CD4-positive, CD25-positive, alpha-beta regulatory T cell (primary cell): Measurements from ENCODE around the gene NPFFR1. TPM values are rescaled to one million over a fixed set of nuclear protein-coding genes. Genes with fewer than 3 reads are reported as not detected.

Source experiments
- ATAC-seq, 2 donors: fragments of 150-1000 bp; cut with Tn5 transposase; one replicate each; pipeline ENCODE4 v1.10.0; 2021; ENCODE audit warnings: low read depth in 2 of 2, moderate number of reproducible peaks in 2 of 2, moderate library complexity in 1 of 2
- DNase-seq, 3 donors: peaks; one replicate each; pipeline versions ENCODE4 v3.0.0 to v3.0.0-alpha.2; 2012 to 2022; ENCODE audit warnings: mixed read lengths in 1 of 3
- H3K27ac ChIP-seq: one replicate; pipeline ENCODE4 v1.7.0; 2013; ENCODE audit warnings: mild to moderate bottlenecking, low read length; ENCODE audit not compliant: insufficient read depth, poor library complexity, severe bottlenecking
- H3K27me3 ChIP-seq: one replicate; pipeline ENCODE4 v1.7.0; 2013; ENCODE audit warnings: low read length; ENCODE audit not compliant: control insufficient read depth, insufficient read depth
- H3K36me3 ChIP-seq: one replicate; pipeline ENCODE4 v1.7.0; 2013; ENCODE audit warnings: mild to moderate bottlenecking, low read length, moderate library complexity; ENCODE audit not compliant: control insufficient read depth, insufficient read depth
- H3K4me1 ChIP-seq: 2 replicates; pipeline ENCODE4 v1.7.0; 2013; ENCODE audit warnings: mild to moderate bottlenecking, low read length; ENCODE audit not compliant: insufficient read depth, control insufficient read depth, poor library complexity, severe bottlenecking
- H3K4me3 ChIP-seq: one replicate; pipeline ENCODE4 v1.7.0; 2013; ENCODE audit warnings: low read depth, mild to moderate bottlenecking, low read length, moderate library complexity
- H3K9me3 ChIP-seq, 2 experiments: 1 replicate in 1 of 2; 2 replicates in 1 of 2; pipeline ENCODE4 v1.7.0; 2013; ENCODE audit warnings: low read length in 2 of 2, mild to moderate bottlenecking in 1 of 2, moderate library complexity in 1 of 2; ENCODE audit not compliant: control insufficient read depth in 2 of 2
- H3K27ac Mint-ChIP-seq, 3 donors: one replicate each; pipeline ENCODE4 v1.8.0; 2020 to 2022; ENCODE audit warnings: mild to moderate bottlenecking in 3 of 3, mixed read lengths in 3 of 3, moderate library complexity in 2 of 3
- H3K27me3 Mint-ChIP-seq: one replicate; pipeline ENCODE4 v1.8.0; 2022; ENCODE audit warnings: mild to moderate bottlenecking, mixed read lengths
- H3K36me3 Mint-ChIP-seq: one replicate; pipeline ENCODE4 v1.8.0; 2020; ENCODE audit warnings: mixed read lengths
- H3K4me1 Mint-ChIP-seq, 4 donors: one replicate each; pipeline ENCODE4 v1.8.0; 2020 to 2022; ENCODE audit warnings: mixed read lengths in 4 of 4, mild to moderate bottlenecking in 1 of 4
- H3K4me3 Mint-ChIP-seq, 4 donors: one replicate each; pipeline ENCODE4 v1.8.0; 2020 to 2022; ENCODE audit warnings: mild to moderate bottlenecking in 4 of 4, mixed read lengths in 4 of 4, moderate library complexity in 3 of 4
- H3K9me3 Mint-ChIP-seq, 7 donors: one replicate each; pipeline ENCODE4 v1.8.0; 2020 to 2022; ENCODE audit warnings: mixed read lengths in 7 of 7, mild to moderate bottlenecking in 3 of 7, moderate library complexity in 2 of 7
- polyA plus RNA-seq, 4 donors: library from polyadenylated mRNA; unstranded; fragments of 300-500 nt; fragmentation: Illumina TruSeq; gene quantifications; one replicate each; pipeline ENCODE4 v1.2.3, GENCODE V29; 2021
- total RNA-seq: library from RNA; stranded (reverse); gene quantifications from one replicate; pipeline ENCODE4 v1.2.3, GENCODE V29; 2022

The NPFFR1 gene
- total and polyA plus RNA-seq, 5 donors from 2014 or later, result not detected

DNA sequence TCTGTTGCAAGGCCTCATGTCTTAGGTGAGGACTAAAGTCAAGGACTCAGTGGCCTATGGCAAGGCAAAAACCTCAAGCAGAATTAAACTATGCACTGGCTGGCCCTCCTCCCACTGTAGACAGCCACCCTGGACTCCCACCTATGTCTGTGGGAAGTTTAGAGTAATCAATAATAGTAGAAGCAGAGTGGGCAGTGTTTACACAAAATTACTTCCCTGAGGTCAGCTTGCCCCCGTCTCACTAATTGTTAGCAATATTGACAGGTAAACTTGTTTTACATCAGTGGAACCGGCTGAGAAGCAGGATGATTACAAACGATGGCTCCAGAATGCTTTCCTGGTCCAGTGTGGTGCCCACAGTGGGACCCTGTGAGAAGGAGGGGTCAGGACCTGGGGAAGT is 27.9 kb upstream of the NPFFR1 start:
- H3K4me1 Mint-ChIP-seq, result no peaks in the 10 kb centered on the region
- H3K4me3 ChIP-seq, result no peak overlapping the region

DNA sequence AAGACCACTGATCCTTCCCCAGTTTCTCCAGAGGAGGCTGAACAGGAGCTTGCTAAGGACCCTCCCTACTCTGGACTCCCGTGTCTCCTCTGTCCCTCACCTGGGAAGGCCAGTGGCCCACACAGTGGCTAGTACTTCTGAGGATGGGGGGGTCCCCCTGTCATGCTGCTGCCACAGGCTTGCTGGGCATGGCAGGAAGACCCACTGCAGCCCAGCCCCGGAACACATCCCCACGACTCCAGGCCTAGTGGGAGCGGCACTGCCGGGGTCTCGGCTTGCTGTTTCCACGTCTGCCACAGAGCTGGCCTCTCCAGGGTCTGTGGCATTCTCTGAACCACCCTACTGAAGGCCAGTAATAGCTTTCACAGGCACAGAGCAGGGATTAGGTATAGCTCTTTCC is 25.9 kb upstream of the NPFFR1 start:
- H3K36me3 Mint-ChIP-seq, result no peaks in the 10 kb centered on the region
- H3K27ac ChIP-seq, result no peak overlapping the region

More for the DNA sequence above, 27.9 kb upstream of the NPFFR1 start:
- H3K9me3 Mint-ChIP-seq, result peaks cover 0 to 3% (median 0%) of the 10 kb centered on the region in 7 donors
- H3K9me3 ChIP-seq, result no peaks in the 10 kb centered on the region
- H3K27me3 ChIP-seq, result no peaks in the 10 kb centered on the region
- ATAC-seq, result no peak
- H3K4me1 ChIP-seq, result no peaks in the 10 kb centered on the region
- H3K36me3 Mint-ChIP-seq, result no peaks in the 10 kb centered on the region
- no peak overlapping the region for H3K27ac ChIP-seq
- no peaks in the 10 kb centered on the region for H3K27me3 Mint-ChIP-seq
- no peak for DNase-seq
- H3K27ac Mint-ChIP-seq, result no peak overlapping the region
- no peak overlapping the region for H3K4me3 Mint-ChIP-seq
- no peaks in the 10 kb centered on the region for H3K36me3 ChIP-seq

DNA sequence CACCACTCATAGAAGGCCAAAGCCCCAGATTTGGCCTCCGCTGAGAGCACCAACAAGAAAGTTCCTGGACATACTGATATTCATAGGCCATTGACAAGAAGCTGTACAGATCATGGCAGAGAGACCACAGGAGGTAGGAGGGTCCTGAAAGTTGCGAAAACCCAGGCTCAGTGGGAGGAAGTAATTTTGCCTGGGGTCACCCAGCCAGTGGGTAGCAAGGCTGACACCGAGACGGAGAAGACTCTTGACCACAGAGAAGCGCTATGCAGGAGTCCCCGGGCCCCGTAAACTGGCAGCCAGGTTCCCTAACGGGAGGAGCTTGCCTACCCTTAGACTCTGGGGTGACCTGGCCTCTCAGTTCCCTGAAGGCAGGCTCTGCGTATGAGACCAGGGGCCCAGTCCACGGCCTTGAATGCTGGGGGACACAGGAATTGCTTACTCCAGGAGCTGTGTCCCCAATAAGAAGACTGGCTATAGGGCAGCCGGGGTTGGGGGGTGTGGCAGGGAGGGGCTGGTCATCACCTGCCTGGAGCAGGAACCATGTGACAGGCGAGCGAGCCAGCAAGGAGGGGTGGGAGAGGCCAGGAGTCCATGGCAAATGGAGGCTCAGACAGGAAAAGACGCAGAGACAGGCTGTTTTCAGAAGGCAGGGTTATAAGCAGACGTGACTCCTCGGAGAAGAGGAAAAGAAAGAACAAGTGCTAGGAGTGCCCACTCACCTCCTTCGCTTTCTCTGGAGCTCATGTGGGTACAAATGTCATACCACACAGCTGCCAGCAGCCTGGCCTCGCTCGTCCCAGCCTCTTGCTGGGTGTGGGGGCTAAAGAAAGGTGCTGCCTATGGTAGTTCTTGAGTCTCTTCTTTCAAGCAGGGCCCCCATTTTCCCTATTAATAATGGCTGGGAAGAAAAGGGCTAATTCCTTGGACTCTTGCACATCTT is 24.6 kb upstream of the NPFFR1 start:
- ATAC-seq, result no peak

More for the DNA sequence above, 25.9 kb upstream of the NPFFR1 start:
- Histone ChIP-seq H3K9me3 (no peaks in the 10 kb centered on the region), H3K36me3 (no peaks in the 10 kb centered on the region), H3K27me3 (no peaks in the 10 kb centered on the region), H3K4me3 (no peak overlapping the region), H3K4me1 (no peaks in the 10 kb centered on the region)
- Mint-ChIP-seq H3K9me3 (peaks cover 0 to 3% (median 0%) of the 10 kb centered on the region in 7 donors), H3K4me3 (no peak overlapping the region), H3K27ac (no peak overlapping the region), H3K4me1 (peaks cover 0 to 4% (median 0%) of the 10 kb centered on the region in 4 donors), H3K27me3 (no peaks in the 10 kb centered on the region)
- no peak for ATAC-seq
- no peak for DNase-seq

DNA sequence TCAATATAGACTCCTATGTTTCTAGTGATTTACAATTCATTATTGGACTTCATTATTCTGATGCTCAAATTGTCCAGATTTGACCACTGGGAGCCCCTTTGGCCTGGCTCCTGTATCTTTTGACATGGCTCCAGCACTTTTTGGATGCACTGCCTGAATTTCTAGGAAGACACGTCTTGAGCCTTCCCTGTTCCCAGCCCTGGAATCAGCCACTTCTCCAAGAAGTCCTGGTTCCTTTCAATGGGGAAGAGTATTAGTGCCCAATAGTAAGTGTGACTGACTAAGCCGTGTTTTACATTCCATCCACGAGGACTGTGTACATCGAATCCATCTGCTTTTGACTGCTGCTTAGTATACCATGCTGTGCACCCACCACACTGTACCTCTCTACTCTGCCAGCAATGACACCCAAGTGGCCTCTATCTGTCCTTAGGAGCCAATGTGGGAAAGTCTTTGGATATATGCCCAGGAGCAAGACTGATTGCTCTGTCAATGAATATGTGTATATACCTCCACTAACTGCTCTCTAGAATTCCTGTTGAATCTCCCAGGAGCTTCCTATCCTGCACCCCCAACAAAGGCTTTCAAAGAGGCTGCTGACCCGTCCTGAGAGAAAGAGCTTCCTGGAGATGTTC is 23.2 kb upstream of the NPFFR1 start:
- H3K27me3 ChIP-seq, result no peaks in the 10 kb centered on the region
- H3K4me1 ChIP-seq, result no peaks in the 10 kb centered on the region
- DNase-seq, result no peak
- Mint-ChIP-seq H3K27me3 (no peaks in the 10 kb centered on the region), H3K4me1 (peaks cover 0 to 4% (median 0%) of the 10 kb centered on the region in 4 donors), H3K4me3 (no peak overlapping the region), H3K9me3 (no peaks in the 10 kb centered on the region), H3K36me3 (no peaks in the 10 kb centered on the region), H3K27ac (no peak overlapping the region)
- no peaks in the 10 kb centered on the region for H3K36me3 ChIP-seq
- H3K4me3 ChIP-seq, result no peak overlapping the region
- ATAC-seq, result no peak
- H3K9me3 ChIP-seq, result no peaks in the 10 kb centered on the region
- no peak overlapping the region for H3K27ac ChIP-seq

More for the DNA sequence above, 24.6 kb upstream of the NPFFR1 start:
- no peaks in the 10 kb centered on the region for H3K27me3 Mint-ChIP-seq
- H3K4me3 ChIP-seq, result no peak overlapping the region
- DNase-seq, result no peak
- H3K9me3 ChIP-seq, result no peaks in the 10 kb centered on the region
- no peaks in the 10 kb centered on the region for H3K4me1 ChIP-seq
- H3K27ac ChIP-seq, result no peak overlapping the region
- H3K36me3 ChIP-seq, result no peaks in the 10 kb centered on the region
- H3K4me3 Mint-ChIP-seq, result no peak overlapping the region
- H3K36me3 Mint-ChIP-seq, result no peaks in the 10 kb centered on the region
- peaks cover 0 to 4% (median 0%) of the 10 kb centered on the region in 4 donors for H3K4me1 Mint-ChIP-seq
- no peak overlapping the region for H3K27ac Mint-ChIP-seq
- H3K9me3 Mint-ChIP-seq, result no peaks in the 10 kb centered on the region
- no peaks in the 10 kb centered on the region for H3K27me3 ChIP-seq

DNA sequence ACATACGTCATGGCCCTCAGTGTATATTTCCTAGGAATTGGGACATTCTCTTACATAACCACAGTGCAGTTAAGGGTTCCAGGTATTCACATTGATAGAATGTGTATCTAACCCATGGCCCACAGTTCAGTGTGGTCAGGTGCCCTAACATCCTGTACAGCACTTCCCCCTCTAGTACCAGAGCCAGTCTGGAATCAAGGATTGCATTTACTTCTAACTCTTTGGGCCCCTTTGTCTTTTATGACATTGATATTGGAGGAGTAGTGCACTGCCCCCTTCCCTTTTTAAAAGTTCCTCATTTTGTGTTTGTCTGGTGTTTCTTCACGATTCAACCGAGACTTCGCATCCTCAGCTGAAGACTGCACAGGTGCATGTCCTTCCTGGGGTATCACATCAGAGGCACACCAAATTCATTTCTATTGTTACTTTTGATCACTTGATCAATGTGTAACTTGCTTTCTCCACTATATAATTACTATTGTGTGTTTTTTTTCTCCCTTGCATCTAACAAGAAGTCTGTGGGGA is 22.4 kb upstream of the NPFFR1 start:
- no peak for DNase-seq
- no peaks in the 10 kb centered on the region for H3K27me3 ChIP-seq
- Mint-ChIP-seq H3K4me3 (no peak overlapping the region), H3K4me1 (peaks cover 0 to 4% (median 0%) of the 10 kb centered on the region in 4 donors), H3K27ac (peak overlapping the region in 1 of 3 donors; percentile 53), H3K27me3 (no peaks in the 10 kb centered on the region), H3K9me3 (no peaks in the 10 kb centered on the region), H3K36me3 (no peaks in the 10 kb centered on the region)
- ATAC-seq, result no peak
- H3K4me1 ChIP-seq, result no peaks in the 10 kb centered on the region
- H3K4me3 ChIP-seq, result no peak overlapping the region
- H3K9me3 ChIP-seq, result no peaks in the 10 kb centered on the region
- H3K27ac ChIP-seq, result no peak overlapping the region
- no peaks in the 10 kb centered on the region for H3K36me3 ChIP-seq

DNA sequence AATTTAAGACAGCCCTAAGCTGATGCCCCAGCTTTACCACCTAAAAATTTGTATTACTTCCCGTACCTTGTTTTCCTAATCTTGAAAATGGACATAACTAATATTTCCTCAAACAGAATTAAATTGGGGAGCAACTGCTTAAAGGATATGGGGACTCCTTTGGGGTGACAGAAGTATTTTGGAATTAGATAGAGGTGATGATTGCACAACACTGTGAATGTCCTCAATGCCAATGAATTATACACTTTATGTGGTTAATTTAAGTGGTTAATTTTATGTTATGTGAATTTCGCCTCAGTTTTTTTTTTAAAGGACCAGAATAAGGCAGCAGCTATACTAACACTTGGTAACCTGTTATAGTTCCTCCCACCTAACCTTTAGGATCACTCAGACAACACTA is 19.9 kb upstream of the NPFFR1 start:
- DNase-seq, result no peak
- Histone ChIP-seq H3K27ac (no peak overlapping the region), H3K4me1 (no peaks in the 10 kb centered on the region), H3K27me3 (no peaks in the 10 kb centered on the region), H3K36me3 (no peaks in the 10 kb centered on the region), H3K4me3 (no peak overlapping the region), H3K9me3 (no peaks in the 10 kb centered on the region)
- ATAC-seq, result no peak
- Mint-ChIP-seq H3K27me3 (no peaks in the 10 kb centered on the region), H3K27ac (no peak overlapping the region), H3K36me3 (no peaks in the 10 kb centered on the region), H3K4me3 (no peak overlapping the region), H3K4me1 (peaks cover 0 to 4% (median 0%) of the 10 kb centered on the region in 4 donors), H3K9me3 (no peaks in the 10 kb centered on the region)

DNA sequence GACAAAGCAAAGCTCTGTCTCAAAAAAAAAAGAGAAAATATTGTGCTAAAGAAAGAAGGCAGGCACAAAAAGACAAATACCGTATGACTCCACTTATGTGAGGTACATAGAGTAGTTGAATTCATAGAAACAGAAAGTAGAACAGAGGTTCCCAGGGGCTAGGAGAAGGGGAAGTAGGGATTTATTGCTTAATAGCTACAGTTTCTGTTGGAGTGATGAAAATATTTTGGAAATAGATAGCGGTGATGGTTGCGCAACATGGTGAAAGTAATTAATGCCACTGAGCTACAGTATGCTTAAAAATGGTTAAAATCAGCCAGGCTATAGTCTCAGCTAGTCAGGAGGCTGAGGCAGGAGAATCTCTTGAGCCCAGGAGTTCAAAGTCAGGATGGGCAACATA is 18.5 kb upstream of the NPFFR1 start:
- Histone ChIP-seq H3K27me3 (no peaks in the 10 kb centered on the region), H3K4me1 (no peaks in the 10 kb centered on the region), H3K36me3 (no peaks in the 10 kb centered on the region), H3K9me3 (no peaks in the 10 kb centered on the region), H3K4me3 (no peak overlapping the region), H3K27ac (no peak overlapping the region)
- ATAC-seq, result no peak
- H3K4me3 Mint-ChIP-seq, result no peak overlapping the region
- H3K27ac Mint-ChIP-seq, result no peak overlapping the region
- DNase-seq, result no peak
- no peaks in the 10 kb centered on the region for H3K27me3 Mint-ChIP-seq
- no peaks in the 10 kb centered on the region for H3K36me3 Mint-ChIP-seq
- peaks cover 0 to 4% (median 0%) of the 10 kb centered on the region in 4 donors for H3K4me1 Mint-ChIP-seq
- H3K9me3 Mint-ChIP-seq, result no peaks in the 10 kb centered on the region
